HG03108 (cell line): ENCODE measurements around the gene STEAP4.
"Not testable (repeated sequence)": the region's sequence is repeated elsewhere in the genome, so short reads cannot be mapped to it uniquely, and the experiment has no call there.

ENCODE experiments used
- ATAC-seq: cut with Tn5 transposase; IDR thresholded peaks from one replicate; pipeline ENCODE4 v1.9.1; 2021; ENCODE audit warnings: moderate library complexity; ENCODE audit not compliant: unreplicated experiment

The STEAP4 gene

DNA sequence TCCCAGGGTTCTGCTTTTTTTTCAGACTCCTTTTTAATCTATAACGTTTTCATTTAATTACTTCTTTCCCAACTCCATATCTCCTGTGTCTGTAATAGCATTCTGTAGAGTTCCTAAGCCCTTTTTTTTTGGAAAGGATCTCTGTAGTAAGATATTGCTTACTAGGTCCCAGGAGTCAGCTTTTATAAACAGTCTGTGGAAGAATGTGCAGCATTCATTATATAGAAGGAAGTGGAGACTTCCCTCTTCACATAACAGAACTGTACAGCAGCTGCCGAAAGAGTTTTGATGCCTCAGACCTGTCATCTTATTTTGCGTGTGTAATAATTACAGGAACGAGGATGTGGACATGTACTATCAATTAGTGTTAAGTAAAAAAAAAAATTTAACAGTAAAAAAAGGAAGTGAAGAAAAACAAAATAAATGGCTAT lies 7.4 kb upstream of the STEAP4 start:
- no peak for ATAC-seq

DNA sequence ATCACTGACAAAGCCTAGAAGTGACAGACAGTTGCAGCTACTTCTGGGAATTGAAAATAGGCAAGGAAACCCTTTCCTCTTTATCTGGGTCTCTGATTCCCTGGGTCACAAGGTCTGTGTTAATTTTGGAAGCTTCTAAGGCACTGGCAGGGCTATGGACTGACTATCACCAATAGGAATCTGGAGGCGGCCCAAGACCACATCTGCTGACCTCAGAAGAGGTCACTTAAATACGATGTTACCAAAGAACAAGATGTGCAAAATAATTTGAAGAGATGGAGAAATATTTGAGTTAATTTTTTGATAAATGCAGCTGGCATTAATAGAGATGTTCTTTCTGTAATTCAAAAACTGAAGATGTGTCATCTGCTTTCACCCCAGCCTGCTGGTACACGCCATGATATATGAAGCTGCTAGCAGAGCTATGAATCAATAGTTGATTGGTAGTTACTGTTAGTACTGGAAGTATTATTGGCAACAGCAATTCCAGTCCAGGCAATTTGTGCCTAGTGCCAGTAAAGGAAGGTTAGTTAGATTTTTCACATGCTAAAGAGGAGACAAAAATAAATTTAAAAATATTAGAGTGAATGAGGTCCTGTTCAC lies 5.5 kb upstream of the STEAP4 start:
- no peak for ATAC-seq

DNA sequence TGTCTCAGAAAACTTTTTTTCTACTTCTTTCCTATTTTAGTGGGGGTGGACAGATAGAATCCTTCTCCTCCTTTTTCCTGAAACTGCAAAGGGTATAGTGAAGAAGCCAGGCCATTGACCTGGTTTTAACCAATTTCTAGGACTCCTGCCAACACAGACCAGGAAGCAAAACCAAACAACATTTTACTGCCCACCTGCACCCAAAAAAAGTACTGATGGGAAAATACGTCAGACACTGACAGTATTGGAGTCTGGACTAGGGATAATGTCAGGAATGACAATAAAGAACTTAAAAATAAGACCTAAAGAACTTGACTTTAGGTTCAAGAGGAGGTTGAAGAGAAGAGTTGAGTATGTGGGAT lies 5.0 kb upstream of the STEAP4 start:
- ATAC-seq: no peak

DNA sequence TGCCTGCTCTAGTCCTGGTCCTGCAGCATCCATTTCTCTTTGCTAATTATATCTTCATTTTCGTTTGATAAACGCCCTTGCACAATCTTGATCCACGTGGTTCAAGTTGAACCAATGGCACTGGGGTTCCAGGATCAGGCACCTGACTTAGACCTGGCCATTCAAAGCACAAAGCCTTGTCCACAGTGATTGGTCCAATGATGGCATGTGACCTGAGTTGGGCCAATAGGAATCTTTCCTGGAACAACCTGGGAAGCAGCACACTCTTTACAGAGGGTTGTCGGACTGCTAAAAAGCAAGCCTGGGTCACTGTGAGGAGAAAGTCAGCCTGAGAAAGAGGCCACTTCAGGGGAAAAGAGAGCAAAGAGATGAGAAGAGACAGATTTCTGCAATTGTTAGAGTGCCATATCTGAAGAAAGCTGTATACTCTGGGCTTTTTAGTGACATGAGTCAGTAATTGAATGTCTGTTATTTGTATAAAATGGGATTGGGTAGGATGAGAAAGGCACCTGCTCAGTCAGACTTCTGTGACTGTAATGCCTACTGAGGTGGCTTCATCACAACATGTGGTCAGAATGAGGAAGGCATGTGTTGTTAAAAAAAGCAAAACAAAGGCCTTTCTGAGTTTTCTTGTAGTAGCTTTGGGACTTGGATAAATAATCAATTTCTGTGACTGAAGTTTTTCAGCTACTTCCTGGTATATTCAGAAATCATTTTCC lies 4.4 kb upstream of the STEAP4 start:
- no peak for ATAC-seq

DNA sequence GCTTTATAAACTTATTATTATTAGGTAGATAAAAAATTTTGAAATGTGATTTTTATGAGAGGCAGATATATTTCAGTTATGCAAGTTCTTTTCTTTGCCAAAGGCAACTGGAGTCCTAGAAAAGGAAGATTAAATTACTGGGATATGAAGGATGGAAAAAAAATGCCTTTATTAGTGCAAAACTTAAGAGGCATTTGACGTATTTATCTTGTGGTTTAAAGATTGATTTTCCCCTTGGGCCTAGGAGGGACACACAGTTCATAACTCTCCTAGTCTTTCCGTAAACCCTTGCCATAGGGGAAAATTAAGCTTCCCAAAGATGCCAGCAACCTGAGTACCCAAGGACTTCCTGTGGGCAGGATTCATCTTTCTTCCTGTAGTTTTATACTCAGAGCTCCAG lies 3.1 kb upstream of the STEAP4 start:
- ATAC-seq: no peak

DNA sequence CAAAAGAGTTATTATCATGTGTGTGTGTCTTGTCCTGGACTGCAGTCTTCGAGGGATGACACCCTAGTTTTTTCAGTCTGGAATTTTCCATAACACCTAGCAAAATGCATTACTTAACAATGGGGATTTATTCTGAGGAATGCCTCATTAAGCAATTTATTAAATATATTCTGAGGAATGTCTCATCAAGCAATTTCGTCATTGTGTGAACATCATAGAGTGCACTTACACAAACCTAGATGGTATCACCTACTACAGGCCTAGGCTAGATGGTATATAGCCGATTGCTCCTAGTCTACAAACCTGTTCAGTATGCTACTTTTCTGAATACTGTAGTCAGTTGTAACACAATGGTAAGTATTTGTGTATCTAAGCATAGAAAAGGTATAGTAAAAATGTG lies 1.1 kb upstream of the STEAP4 start:
- ATAC-seq: no peak

DNA sequence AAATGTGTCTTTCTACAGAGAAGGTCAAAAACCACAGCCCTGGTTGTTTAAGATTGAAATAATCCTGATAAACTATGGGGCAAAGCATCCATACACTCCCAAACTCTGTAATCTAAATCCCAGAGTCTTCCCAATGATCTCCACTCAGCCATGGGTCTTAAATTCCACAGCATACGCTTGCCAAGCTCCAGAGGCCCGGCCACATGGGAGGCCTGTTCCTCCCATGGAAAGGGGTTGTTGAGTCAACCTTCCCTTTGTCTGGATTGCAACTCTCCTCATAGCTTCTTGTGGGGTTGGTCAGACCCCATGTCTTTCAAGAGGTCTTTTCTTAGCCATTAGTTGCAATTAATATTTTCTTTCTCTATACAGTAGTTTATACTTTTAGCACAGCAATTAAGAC lies 718 bp upstream of the STEAP4 start:
- ATAC-seq: no peak

DNA sequence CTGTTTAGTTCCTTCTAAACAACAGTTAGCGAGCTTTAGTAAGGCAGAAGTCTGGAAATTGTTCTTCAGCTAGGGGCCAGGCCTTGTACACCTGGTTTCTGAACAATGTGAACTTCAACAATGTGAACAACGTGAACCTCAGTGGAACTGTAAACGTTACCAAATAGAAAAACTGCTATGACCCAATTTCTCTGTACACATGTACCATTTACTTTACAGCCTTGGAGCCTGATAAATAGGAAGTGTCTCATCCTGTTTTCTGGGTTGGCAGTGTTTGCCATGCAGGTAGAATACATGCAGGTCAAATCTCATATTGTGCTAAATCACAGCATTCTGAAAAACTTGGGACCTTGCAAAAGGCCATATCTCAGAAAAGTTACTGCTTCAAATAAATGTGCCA lies 1.6 kb downstream of the STEAP4 start:
- no peak for ATAC-seq

DNA sequence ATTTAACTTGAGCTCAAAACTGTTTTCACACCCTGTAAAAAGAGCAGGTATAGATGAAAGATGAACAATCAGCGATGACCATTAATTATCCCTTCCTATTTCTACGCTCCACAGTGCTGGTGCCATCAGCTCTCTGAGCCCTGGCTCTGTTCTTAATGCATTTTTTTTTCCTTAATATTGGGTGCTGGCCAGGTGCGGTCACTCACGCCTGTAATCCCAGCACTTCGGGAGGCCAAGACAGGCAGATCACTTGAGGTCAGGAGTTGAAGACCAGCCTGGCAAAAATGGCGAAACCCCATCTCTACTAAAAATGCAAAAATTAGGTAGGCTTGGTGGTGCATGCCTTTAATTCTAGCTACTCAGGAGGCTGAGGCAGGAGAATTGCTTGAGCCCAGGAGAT lies 4.2 kb downstream of the STEAP4 start:
- ATAC-seq: no peak

DNA sequence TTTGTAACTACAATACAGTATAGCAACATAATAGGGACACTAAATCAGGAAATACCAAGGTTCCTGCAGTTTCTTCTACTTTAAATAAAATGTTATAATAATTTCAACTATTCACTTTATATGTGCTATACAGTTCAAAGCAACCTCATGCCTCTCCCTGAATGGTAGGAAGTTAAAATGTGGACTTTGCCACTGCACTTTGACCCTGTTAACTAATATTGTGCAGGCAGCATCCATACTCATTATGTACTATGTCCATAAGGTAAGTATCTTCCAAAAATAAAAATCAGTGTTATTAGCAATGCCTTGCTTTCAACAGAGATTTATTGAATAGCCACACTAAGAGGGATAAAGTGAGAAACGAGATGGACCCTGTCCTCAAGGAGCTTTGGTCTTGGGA lies 4.8 kb downstream of the STEAP4 start:
- ATAC-seq: no peak

DNA sequence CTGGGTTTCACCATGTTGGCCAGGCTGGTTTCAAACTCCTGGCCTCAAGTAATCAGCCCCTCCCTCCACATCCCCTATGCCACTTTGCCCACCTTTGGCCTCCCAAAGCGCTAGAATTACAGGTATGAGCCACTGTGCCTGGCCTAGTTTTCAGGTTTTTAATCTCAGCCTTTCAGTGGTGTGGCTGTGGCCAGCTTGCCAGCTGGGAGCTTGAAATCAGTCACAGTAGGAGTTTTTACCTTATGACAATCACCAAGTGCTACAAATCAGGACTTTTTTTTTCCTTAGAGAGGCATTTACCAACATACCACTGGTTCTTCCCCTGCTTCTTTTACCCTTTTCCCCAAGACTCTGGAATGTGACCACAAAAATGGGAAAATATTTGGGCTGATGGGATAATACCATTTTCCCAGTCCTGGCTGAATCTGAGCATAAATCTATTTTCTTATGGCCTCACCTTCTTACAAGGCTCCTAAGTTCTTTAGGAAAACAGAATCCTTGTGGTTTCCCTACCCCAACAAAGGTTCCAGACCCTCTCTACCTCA lies 6.2 kb downstream of the STEAP4 start:
- ATAC-seq: no peak

DNA sequence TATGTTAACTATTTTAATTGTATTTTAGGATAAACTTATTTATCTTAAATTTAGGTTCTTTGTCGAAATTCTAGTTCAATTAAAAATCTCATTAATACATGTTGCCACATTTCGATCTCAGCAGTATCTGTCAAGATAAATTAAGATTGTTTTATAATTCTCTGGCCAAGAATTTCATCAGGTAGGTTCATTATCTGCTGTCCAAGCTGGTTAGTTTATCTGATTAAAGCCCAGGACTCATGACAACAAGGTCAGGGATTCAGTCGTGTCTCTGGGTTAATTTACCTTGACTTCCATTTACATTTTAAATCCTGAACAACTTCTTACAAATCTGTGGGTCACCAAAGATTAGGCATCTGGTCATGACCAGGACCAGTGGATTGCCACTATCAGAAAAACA lies 7.6 kb downstream of the STEAP4 start:
- ATAC-seq: no peak

DNA sequence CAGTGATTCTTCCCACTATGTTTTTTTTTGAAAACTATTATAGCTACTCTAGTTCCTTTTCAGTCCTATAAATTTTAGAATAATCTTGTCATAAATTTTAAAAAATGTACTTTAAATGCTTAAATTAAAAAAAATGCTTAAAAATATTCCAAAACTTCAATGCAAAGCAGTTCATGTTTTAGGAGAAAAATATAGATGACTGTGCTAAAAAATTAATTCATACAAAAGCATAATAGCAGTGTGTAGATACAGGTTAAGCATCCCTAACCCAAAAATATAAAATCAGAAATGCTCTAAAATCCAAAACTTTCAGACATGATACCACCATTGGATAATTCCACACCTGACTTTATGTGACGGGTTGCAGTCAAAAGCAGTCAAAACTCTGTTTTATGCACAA lies 12.8 kb downstream of the STEAP4 start:
- ATAC-seq: no peak

DNA sequence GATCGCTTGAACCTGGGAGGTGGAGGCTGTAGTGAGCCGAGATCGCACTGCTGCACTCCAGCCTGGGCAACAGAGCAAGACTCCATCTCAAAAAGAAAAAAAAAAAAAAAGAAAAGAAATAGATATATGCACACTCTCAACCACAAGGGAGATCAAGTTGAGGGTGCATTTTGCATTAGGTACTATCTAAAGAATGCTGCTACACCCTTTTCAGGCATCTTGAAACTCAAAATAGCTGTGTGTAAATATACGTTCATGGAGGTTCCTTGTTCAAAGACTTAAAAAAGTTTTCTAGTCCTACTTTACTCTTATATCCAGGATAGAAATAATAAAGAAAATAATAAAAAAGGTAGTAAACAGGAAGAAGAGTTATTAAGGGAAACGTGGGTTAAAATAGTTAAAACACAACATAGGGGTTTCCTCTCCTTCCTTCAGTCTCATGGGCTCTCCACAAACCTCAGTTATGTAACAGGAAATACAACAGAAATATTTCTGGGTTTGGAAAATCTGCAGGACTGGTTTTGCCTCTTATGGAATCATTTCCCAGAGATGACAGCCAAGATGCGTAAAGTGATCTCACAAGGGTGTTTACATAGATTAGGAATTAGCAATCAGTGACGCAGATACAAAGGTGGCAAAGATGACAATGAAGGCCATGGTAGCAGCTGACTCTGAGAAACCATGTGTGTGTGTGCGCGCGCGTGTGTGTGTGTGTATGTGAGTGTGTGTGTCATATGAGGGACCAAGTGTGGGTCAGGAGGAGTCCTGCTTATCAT lies 15.1 kb downstream of the STEAP4 start:
- ATAC-seq: no peak

DNA sequence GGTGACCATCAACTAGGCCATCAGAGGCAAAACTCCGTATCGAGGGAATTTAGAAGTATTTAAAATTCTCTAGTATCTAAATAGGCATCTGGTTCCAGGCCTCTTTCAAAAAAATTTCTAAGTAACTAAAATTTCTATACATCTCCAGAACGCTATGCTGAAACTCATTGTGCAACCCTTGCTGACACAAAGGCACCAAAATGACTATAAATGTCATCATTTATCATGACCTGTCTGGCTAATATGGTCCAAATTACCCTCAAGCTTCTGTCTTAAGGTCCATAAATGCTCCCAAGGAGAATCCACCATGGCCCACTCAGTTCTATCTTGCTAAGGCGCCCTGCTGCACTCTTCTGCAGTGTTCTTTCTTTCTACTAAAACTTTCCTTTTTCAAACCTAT lies 16.2 kb downstream of the STEAP4 start:
- ATAC-seq: no peak

DNA sequence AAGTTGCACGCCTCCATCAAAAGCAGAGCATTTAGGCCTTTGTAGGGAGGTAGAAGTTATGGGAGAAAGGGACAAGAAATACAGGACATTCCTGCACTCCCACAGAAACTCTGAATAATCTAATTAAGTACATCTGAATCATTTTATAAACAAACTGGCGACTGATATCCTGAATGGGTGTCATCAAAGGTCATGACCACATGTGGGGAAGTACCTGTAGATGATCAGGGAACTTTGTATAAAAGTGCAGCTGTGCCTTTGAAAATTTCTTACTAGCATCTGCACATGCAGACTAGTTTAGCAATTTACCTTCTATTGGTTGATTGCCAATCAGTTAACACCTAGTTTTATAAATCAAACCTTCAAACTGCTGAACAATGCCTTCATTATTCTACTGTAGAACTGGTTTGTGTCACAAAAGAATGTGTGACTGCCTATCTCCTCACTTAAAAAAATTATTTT lies 17.1 kb downstream of the STEAP4 start:
- no peak for ATAC-seq

DNA sequence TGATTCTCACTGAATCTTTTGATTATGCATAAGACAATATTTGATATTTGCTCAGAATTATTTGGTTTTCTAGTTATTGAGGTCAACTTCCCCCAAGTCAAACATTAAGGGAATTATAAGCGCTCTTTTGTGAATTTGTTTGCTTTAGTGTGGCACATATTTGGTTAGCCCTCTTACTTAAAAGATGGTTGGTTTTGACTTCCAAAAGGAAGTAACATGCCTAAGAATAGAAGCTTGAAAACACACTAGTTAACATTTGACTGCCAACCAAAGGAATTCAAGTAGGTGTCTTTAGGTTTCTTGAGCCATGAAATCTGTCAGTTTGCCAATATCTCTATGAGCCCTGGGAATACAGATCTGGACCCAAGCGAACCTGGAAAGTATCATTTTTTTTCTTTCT lies 24.9 kb downstream of the STEAP4 start:
- ATAC-seq: no peak

DNA sequence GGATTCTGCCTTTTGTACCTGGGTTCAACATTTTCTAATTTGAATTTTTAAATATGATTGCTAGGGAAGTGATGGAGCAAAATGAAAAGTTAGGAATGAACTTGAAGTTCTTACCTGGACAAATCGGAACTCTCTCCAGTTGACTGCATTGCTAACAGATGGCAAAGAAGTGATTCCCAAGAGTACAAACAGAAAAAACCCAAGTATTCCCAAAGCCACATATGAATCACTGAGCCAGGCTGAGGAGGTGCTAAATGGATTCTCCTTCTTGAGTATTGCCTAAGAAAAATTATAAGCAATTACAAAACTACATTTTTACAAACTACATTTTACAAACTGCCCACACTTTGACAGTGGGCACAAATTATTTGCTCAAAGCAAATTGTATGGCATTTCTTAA lies 25.9 kb downstream of the STEAP4 start:
- ATAC-seq: no peak

DNA sequence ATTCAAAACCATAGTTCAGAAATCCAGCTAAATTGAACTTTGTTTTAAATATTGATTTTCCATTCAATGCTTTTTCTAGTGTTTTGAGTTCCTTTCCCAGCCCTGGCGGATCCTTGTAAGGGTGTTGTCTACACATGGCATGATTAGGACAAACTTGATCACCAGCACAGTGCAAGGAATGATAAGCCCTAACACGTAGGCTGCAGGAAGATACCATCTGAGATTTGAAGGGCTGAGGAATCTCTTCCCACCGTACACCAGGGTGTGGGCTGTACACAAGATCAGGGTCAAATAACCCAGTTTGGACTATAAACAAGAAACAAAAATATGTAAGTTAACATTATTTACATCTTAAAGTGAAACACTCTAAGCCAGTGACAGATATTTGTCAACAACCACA lies 27.4 kb downstream of the STEAP4 start:
- ATAC-seq: no peak

DNA sequence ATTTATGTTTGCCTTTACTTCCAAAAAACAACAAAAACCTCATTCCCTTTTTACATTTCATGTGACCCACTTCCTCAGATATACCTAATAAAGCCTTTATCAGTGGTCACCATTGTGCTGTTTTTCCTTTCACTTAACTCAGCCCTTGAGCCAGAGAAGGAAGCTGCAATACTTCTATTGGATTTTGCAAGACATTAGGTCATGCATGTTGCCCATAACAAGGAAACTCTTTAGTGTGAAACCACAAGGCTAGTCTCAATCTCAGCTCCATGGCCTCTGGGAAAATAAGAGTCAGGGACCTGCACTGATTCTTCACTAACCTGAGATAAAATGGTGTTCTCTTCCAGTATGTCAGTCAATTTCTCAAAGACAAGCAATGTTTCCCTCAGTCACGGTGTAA lies 27.8 kb downstream of the STEAP4 start:
- no peak for ATAC-seq

DNA sequence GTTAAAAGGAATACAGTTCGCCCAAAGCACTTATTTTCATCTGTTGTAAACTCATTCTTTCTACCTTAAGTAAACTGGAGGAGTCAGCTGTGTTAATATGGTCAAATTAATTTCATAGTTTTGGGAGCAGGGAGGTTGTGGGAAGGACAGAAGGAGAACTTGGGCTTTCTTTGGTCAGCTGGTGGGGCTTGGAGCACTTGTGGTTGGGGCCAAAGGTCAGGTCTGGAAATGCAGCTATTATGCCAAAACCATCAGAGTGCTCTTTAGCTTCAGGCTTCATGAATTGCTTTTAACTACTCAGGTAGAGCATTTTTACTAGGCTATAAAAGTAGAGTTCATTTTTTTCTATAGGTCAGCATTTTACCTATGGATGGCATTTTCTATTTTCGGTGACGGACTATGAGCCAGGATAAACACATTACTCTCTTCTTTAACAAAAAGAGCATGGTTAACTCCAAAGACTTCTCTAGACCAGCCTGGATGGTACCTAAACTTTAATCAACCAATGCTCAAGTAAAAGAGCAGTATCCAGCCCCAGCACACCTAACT lies 30.0 kb downstream of the STEAP4 start:
- no peak for ATAC-seq

DNA sequence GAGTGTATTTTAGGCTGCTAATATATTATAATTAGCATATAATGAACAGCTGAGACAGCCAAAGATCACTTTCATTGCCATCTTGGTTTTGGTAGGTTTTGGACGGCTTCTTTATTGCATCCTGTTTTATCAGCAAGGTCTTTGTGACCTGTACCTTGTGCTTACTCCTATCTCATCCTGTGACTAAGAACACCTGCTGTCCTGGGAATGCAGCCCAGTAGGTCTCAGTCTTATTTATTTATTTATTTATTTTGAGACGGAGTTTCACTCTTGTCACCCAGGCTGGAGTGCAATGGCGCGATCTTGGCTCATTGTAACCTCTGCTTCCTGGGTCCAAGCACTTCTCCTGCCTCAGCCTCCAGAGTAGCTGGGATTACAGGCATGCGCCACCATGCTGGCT lies 31.8 kb downstream of the STEAP4 start:
- ATAC-seq: not testable (repeated sequence)
